LNCAP (cell line): ENCODE measurements around the gene DNAH9.

ENCODE experiments used
- TF ChIP-seq, protein P1 (sequence below): fragments of 450-650 bp; IDR thresholded peaks from 2 replicates; pipeline ENCODE4 v1.5.1; 2017; ENCODE audit warnings: mild to moderate bottlenecking

The DNAH9 gene

DNA sequence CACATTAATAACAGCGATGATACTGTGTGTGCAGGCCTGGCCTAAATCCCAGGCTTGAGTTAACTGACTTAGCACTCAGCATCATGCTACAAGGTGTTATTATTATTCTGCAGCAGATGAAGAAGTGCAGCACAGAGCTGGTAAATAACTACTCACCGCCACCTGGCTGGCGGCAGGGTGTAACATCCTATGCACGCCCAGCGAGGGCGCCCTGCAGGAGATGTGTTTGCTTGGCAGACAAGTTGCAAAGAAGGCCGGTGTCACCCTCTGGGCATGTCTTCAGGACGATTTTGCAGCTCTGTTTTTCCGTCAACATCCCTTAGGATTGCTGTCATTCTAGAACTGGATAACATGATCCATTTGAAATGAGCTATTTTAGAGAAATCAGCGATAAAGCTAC, 30.1 kb downstream of the DNAH9 start:
- TF ChIP-seq, protein P1, sequence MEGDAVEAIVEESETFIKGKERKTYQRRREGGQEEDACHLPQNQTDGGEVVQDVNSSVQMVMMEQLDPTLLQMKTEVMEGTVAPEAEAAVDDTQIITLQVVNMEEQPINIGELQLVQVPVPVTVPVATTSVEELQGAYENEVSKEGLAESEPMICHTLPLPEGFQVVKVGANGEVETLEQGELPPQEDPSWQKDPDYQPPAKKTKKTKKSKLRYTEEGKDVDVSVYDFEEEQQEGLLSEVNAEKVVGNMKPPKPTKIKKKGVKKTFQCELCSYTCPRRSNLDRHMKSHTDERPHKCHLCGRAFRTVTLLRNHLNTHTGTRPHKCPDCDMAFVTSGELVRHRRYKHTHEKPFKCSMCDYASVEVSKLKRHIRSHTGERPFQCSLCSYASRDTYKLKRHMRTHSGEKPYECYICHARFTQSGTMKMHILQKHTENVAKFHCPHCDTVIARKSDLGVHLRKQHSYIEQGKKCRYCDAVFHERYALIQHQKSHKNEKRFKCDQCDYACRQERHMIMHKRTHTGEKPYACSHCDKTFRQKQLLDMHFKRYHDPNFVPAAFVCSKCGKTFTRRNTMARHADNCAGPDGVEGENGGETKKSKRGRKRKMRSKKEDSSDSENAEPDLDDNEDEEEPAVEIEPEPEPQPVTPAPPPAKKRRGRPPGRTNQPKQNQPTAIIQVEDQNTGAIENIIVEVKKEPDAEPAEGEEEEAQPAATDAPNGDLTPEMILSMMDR = no peak

GRCh38 chr17:11628831-11629230, 30.6 kb downstream of the DNAH9 start:
- TF ChIP-seq, protein P1 = no peak

DNA sequence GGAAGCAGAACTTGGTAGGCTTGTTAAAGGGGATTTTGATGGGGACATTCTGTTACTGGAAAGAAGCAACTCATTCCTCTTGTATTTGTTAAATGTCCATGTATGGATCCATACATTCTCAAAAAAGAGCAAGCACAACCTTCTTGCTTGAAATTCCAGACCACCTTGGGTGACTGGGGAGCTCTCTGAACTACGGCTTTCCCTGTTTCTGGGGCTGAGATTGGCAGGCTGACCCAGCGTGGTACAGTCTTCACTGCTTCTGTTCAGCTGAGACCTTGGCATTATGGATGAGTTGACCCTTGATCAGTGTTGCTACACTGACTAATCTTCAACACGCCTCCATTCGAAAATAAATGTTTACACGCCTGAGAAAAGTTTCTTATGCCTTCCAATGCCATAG, 38.5 kb downstream of the DNAH9 start:
- TF ChIP-seq, protein P1 = no peak

DNA sequence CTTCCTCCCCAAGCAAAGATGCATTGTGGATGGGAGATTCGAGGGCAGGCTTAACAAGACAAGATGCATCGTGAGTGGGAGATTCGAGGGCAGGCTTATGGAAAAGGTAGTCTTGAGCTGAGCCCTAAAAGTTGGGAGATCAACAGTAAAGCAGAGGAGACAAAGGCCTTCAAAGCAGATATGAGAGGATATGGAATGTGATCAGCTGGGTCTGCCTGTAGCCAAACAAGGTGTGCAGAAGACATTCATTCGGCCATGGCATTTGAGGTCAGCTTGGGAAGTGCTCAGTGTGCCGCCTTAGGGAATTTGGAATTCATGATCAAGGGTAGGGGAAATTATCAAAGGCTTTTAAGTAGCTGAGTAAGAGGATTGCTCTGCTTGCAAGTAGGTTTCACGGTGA, 39.5 kb downstream of the DNAH9 start:
- TF ChIP-seq, protein P1 = no peak

DNA sequence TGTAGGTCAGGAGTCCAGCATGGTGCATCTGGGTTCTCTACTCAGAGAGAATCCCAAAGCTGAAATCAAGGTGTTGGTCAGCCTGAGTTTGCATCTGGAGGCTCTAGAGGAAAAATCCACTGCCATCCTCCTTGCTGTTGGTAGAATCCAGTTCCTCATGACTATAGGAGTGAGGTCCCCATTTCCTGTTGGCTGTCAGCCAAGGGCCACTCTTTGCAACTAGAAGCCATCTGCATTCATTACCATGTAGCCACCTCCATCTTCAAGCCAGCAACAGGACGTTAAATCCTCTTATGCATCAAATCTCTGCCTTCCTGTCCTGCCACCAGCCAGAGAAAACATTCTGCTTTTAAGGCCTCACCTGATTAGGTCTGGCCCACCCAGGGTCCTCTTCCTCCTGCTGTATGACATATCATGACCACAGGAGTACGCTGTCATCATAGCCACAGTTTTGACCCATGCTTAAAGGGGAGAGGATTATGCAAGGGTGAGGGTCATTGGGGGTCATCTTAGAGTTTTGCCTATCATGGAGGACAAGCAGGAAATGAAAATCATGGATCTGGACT, 40.5 kb downstream of the DNAH9 start:
- TF ChIP-seq, protein P1 = no peak

GRCh38 chr17:11639736-11640462, 41.6 kb downstream of the DNAH9 start:
- TF ChIP-seq, protein P1 = no peak

DNA sequence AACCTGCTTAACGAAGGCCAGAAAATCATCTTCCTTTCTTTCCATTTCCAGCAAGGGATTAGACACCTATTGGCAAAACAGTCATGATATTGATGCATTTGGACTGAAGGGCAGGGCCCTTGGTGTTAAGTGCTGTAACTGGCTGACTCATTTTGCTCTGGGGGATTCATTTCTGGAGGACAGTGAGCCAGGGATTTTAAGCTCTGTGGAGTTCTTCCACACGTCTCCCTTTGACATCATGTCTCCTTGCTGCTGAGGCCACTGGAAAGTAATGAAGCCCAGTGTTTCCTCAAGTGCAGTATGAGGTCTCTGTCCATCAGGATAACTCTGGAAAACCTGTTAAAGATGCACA, 42.2 kb downstream of the DNAH9 start:
- TF ChIP-seq, protein P1 = no peak
